RPMI8226 (cell line): Measurements from ENCODE around the gene NKAP.
A peak's percentile ranks its signal among the peaks of the same experiment; 100 is the strongest.
"Not testable (repeated sequence)": the region's sequence is repeated elsewhere in the genome, so short reads cannot be mapped to it uniquely, and the experiment has no call there.

Experiments
- DNase-seq: peaks from one replicate; pipeline ENCODE4 v3.0.0-alpha.2; 2015

NKAP gene

DNA sequence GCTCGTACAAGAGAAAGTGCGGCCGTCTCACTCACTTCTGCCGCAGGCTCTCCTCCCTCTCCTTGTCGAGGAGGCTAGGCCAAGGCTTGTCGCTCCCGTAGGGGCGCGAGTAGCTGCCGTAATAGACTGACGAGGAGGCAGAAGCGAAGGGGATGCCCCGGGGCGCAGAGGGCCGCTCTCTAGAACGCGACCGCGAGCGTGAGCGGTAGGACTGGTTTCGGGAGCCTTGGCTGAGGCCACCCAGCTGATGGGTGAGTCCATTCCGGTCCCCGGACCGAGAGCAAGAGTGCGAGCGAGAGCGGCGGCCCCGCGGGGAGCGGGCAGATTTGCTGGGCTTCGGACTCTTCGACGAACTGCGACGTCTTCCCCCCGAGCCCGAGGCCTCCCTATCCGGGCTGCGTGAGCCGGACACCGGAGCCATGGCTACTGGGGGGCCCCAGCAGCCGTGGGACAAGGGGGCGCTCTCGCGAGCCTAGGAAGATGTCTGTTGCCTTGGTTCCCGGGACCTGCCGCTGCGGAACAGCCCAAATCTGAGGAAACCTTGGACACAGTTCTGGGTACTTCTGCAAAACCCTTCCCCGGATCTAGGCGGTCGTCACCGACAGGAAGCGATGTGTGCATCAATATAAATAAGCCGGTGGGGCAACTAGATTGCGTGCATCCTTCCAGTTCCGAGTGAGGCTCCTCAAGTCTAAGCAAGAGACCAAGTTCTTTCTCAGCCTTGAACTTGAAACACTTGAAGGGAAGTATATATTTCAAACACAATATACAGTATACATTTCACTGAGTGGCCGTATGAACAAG lies at the start of gene NKAP:
TSS of gene NKAP (minus strand) at position 567 of the 804 bp plus-strand sequence. CDS start at position 421, 146 bp downstream.
- DNase-seq = peak; percentile 87

GRCh38 chrX:119991005-119991787 lies 47.6 kb upstream of the NKAP start:
- no peak for DNase-seq

- DNase-seq = no peak
Measured at GRCh38 chrX:119990556-119991004, 47.0 kb upstream of the NKAP start.

DNA sequence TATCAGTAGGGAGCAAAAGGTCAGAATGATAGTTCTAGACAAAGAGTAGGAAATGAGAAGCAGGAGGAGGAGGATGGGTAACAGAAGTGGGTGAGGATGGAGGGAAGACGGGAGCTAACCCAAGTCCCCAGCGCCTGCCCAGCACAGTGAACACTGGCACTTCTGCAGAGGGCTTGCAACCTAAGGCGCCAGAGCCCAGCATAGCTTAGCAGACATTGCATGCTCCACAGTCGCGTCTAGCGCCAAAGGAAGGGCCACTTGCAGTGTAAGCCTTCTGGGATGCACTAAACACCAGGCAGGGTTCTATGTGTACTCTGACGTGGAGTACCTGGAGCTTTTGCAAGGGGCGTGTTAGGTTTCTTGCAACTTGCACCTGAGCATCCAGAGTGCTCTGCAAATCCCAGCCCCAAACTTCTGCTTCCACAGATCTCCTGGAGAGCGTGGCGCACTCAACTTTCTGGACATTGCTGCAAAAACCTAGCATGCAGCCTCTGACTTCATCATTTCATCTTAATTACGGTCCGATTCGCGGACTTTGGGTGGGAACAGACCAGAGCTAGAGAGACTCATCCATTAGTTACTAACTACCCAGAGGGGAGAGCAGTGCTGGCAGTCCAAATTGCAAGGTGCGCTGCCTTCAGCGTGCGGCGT lies 46.5 kb upstream of the NKAP start:
- peak; percentile 8 for DNase-seq

DNA sequence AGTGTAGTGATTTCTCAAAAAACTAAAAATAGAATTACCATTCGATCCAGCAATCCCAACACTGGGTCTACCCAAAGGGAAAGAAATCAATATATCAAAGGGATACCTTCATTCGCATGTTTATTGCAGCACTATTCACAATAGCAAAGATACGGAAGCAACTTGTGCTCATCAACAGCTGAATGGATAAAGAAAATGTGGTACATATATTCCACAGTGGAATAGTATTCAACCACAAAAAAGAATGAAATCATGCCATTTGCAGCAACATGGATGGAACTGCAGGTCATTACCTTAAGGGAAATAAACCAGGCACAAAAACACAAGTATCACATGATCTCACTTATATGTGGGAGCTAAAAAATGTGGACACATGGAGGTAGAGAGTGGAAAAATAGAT lies 42.7 kb upstream of the NKAP start:
- no peak for DNase-seq

- no peak for DNase-seq
Measured at GRCh38 chrX:119984652-119985051, 41.1 kb upstream of the NKAP start.

DNA sequence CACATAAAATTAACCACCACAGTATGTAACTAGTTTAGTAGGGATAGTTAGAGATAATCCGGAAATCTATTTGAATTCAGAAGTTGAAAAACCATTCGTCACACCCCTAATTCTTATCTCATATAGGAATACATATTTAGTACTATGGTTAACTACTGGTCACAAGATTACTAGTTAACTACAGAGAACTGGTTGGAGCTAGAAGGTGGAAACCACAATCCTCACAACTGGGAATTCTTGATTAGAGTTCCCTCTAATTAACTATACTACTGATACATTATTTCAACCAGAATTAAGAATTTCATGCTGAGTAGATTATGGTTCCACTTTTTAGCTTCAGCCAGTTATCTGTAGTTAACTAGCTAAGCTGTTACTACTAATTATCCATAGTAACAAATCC lies 39.9 kb upstream of the NKAP start:
- no peak for DNase-seq

DNA sequence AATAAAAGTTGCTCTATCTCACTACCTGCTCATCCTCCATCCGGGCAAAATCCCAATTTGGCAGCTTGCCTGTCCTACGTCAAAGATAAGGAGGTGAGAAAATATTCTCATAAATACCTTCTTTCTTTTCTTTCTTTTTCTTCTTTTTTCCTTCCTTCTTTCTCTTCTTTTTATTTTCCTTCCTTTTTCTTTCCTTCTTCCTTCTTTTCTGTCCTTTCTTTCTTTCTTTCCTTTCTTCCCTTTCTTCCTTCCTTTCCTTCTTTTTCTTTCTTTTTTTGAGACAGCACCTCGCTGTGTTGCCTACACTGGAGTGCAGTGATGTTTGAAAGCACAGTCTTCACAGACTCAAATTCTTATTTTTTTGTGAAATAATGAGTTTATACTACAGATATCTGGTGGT lies 38.6 kb upstream of the NKAP start:
- DNase-seq = no peak

DNA sequence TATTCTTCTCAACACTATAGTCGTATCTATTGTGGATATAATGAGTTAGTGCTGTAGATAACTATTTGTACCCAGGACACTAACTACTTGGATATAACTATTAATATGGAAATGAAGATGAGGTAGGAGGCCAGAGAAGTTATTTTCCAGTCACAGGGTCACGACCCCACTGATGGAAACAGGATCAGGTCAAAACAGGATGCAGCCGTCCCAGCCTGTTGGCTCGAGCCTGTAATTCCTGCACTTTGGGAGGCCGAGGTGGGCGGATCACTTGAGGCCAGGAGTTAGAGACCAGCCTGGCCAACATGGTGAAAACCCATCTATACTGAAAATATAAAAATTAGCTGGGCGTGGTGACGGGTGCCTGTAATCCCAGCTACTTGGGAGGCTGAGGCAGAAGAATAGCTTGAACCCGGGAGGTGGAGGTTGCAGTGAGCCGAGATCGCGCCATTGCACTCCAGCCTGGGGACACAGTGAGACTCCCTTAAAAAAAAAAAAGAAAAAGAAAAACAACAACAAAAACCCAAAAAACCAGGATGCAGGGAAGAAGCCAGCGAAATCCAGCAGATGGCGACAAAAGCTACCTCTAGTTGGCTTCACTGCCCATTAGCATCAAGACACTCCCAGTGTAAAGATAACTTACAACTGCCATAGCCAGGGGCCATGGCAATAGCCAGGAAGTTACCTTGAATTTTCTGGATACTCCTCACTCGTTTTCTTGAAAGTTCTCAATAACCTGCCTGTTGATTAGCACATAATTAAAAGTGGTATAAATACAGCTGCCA lies 37.9 kb upstream of the NKAP start:
- DNase-seq = peak; percentile 49

DNA sequence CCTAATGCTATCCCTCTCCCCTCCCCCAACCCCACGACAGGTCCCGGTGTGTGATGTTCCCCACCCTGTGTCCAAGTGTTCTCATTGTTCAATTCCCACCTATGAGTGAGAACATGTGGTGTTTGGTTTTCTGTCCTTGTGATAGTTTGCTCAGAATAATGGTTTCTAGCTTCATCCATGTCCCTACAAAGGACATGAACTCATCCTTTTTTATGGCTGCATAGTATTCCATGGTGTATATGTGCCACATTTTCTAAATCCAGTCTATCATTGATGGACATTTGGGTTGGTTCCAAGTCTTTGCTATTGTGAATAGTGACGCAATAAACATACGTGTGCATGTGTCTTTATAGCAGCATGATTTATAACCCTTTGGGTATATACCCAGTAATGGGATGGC lies 33.6 kb upstream of the NKAP start:
- not testable (repeated sequence) for DNase-seq

GRCh38 chrX:119971184-119971583 lies 27.6 kb upstream of the NKAP start:
- DNase-seq = no peak

- DNase-seq = no peak
Measured at GRCh38 chrX:119970574-119970973, 27.0 kb upstream of the NKAP start.

GRCh38 chrX:119966837-119967236 lies 23.3 kb upstream of the NKAP start:
- DNase-seq = not testable (repeated sequence)

- no peak for DNase-seq
Measured at GRCh38 chrX:119960625-119961024, 17.1 kb upstream of the NKAP start.

DNA sequence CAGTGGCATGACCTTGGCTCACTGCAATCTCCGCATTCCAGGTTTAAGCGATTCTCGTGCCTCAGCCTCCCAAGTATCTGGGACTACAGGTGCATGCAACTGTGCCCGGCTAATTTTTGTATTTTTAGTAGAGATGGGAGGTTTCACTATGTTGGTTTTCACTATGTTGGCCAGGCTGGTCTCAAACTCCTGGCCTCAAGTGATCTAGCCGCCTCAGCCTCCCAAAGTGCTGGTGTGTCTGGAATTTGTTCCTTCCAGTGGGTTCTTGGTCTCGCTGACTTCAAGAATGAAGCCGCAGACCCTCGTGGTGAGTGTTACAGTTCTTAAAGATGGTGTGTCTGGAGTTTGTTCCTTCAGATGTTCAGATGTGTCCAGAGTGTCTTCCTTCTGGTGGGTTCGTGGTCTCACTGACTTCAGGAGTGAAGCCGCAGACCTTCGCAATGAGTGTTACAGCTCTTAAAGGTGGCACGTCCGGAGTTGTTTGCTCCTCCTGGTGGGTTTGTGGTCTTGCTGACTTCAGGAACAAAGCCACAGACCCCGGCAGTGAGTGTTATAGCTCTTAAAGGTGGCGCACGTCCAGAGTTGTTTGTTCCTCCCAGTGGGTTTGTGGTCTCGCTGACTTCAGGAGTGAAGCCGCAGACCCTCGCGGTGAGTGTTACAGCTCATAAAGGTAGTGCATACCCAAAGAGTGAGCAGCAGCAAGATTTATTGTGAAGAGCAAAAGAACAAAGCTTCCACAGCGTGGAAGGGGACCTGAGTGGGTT lies 12.4 kb upstream of the NKAP start:
- DNase-seq = not testable (repeated sequence)

DNA sequence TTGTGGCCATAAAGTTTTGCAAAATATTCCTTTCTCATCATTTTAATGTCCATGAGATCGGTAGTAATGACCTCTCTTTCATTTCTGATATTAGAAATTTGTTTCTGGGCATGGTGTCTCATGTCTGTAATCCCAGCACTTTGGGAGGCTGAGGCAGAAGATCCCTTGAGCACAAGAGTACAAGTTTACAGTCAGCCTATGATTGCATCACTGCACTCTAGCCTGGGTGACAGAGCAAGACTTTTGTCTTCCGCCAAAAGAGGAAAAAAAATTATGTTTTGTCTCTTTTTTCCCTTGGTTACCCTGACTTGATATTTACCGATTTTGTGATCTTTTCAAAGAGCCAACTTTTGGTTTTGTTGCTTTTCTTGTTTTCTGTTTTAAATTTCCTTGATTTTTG lies 10.8 kb upstream of the NKAP start:
- no peak for DNase-seq

GRCh38 chrX:119948381-119948780 lies 4.8 kb upstream of the NKAP start:
- DNase-seq = no peak

DNA sequence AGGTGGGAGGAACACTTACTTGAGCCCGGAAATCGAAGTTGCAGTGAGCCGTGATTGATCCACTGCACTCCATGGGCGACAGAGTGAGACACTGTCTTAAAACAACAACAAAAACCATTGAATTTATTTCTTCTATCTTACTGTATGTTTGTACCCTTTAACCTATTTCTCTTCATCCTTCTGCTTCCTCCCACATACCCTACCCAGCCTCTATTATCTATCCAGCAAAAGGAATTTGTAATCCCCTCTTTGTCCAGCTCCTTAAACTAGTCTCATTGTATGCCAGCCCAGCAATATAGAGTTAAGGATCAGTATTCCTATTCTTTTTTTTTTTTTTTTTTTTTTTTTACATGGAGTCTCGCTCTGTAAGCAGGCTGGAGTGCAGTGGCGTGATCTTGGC lies 1.9 kb upstream of the NKAP start:
- no peak for DNase-seq

- no peak for DNase-seq
Measured at GRCh38 chrX:119942831-119943184, 743 bp downstream of the NKAP start.

DNA sequence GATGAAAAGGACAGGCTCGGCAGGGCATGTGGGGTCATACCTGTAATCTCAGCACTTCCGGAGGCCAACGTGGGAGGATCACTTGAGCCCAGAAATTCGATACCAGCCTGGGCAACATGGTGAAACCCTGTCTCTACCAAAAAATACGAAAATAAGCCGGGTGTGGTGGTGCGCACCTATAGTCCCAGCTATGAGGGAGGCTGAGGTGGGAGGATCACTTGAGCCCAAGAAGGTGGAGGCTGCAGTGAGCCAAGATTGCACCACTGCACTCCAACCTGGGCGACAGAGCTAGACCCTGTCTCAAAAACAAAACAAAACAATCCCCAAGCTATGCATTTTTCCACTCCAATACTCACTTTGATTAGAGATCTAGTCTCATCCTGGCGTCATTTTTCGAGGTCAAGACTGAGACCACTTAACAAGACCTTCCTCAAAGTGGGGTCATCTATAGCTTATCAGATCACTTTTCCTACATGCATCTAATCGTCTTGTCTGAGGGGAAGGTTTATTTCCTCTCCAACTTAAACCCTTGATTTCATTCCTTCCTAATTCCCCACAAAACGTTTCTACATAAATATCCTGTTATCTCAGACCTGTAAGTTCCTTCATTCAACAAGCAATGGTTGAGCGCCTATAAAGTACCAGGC lies 1.3 kb downstream of the NKAP start:
- no peak for DNase-seq

DNA sequence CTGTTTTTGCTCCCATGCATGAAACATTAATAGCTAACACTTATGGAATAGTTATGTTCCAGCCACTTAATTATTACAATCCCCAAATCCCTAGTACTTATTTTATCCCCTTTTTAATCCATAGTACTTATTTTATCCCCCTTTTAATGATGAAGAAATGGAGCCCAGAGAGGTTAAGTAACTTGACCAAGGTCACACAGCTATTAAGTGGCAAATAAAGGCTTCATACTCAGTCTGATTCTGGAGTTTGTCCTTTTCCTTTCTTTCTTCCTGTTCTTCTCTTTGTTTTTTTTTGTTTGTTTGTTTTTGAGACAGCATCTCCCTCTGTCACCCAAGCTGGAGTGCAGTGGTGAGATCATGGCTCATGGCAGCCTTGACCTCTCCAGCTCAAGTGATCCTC lies 2.2 kb downstream of the NKAP start:
- no peak for DNase-seq
